Measurements from ENCODE around the gene FEM1B.

The FEM1B gene

DNA sequence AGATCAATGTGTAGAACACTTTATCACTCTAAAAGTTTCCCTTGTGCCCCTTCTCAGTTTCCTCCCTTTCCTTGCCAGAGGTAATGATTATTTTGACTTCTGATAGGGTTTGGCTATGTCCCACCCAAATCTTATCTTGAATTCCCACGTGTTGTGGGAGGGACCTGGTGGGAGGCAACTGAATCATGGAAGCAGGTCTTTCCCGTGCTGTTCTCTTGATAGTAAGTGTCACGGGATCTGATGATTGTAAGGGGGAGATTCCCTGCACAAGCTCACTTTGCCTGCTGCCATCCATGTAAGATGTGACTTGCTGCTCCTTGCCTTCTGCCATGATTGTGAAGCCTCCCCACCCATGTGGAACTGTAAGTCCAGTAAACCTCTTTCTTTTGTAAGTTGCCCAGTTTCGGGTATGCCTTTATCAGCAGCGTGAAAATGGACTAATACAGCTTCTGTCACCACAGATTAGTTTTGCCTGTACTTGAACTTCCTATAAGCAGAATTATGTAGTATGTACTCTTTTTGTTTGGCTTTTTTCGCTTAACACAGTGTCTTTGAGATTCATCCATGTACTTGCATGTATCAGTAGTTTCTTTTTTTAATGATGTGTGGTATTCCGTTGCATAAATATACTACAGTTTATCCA, 7.2 kb downstream of the FEM1B start:
- TF ChIP-seq, protein P1, sequence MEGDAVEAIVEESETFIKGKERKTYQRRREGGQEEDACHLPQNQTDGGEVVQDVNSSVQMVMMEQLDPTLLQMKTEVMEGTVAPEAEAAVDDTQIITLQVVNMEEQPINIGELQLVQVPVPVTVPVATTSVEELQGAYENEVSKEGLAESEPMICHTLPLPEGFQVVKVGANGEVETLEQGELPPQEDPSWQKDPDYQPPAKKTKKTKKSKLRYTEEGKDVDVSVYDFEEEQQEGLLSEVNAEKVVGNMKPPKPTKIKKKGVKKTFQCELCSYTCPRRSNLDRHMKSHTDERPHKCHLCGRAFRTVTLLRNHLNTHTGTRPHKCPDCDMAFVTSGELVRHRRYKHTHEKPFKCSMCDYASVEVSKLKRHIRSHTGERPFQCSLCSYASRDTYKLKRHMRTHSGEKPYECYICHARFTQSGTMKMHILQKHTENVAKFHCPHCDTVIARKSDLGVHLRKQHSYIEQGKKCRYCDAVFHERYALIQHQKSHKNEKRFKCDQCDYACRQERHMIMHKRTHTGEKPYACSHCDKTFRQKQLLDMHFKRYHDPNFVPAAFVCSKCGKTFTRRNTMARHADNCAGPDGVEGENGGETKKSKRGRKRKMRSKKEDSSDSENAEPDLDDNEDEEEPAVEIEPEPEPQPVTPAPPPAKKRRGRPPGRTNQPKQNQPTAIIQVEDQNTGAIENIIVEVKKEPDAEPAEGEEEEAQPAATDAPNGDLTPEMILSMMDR (IDR thresholded peaks at IDR 0.05): no peak
- Histone ChIP-seq H3K27ac (no peak overlapping the region), H3K4me3 (no peak overlapping the region)
- DNase-seq (ENCODE audit: low spot score): no peak

DNA sequence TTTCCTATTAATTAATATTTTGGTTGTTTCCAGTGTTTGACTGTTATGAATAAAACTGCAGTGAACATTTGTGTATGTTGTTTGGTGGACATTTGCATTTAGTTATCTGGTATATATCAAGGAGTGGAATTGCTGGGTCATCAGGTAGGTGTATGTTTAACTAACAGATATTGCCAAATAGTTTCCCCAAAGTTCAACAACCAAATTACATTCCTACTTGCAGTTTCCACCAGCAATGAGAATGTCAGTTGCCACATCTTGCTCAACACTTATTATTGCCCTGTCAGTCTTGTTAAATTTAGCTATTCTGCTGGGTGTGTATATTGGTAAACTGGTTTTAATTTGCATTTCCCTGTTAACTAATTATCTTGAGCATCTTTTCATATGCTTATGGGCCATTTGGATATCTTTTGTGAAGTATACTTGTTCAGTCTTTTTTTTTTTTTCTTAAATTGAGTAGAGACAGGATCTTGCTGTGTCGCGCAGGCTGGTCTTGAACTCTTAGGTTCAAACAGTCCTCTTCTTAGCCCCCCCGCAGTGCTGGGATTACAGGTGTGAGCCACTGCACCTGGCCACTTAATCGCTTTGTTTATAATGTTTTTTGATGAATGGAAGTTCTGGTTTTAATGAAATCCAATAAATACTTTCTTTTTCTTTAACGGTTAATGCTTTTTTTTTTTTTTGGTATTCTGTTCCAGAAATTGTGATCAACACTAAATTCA, 7.9 kb downstream of the FEM1B start:
- TF ChIP-seq, protein P1 (IDR thresholded peaks at IDR 0.05): no peak
- DNase-seq (ENCODE audit: low spot score): no peak
- Histone ChIP-seq H3K27ac (no peak overlapping the region), H3K4me3 (no peak overlapping the region)

DNA sequence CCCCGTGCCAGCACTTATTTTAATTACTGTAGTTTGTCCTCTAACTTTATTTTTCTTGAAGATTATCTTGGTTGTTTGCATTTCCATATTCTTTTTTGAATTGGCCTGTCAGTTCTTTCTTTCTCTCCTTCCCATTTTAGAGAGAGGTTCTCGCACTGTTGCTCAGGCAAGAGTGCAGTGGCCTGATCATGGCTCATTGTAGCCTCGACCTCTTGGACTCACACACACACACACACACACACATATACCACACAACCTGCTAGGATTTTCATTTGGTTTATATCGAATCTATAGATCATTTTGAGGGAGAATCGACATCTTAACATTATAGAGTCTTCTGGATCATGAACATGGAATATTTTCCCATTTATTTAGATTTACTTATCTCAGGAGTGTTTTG, 8.7 kb downstream of the FEM1B start:
- no peak overlapping the region for H3K4me3 ChIP-seq
- no peak overlapping the region for H3K27ac ChIP-seq
- no peak for DNase-seq (ENCODE audit: low spot score)
- TF ChIP-seq, protein P1 (IDR thresholded peaks at IDR 0.05): no peak

DNA sequence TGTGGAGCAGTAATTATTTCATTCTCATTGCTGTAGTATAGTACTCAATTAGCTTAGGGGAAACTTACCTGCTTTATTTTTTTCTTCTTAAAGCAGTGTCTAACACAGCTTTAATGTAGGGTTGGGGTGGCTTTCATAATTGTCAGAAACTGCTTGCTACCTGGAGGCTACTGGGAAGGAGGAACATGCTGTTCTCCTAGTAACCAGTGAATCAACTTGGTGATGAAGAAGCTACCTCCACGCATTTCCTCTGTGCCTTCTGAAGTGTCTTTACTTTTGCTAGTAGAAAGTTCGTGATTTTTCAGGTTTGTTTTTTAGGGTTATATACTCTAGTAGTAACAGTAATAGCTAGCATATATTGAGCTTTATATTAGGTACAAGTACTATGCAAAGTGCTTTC, 11.5 kb downstream of the FEM1B start:
- TF ChIP-seq, protein P1 (IDR thresholded peaks at IDR 0.05): no peak
- H3K27ac ChIP-seq: no peak overlapping the region

DNA sequence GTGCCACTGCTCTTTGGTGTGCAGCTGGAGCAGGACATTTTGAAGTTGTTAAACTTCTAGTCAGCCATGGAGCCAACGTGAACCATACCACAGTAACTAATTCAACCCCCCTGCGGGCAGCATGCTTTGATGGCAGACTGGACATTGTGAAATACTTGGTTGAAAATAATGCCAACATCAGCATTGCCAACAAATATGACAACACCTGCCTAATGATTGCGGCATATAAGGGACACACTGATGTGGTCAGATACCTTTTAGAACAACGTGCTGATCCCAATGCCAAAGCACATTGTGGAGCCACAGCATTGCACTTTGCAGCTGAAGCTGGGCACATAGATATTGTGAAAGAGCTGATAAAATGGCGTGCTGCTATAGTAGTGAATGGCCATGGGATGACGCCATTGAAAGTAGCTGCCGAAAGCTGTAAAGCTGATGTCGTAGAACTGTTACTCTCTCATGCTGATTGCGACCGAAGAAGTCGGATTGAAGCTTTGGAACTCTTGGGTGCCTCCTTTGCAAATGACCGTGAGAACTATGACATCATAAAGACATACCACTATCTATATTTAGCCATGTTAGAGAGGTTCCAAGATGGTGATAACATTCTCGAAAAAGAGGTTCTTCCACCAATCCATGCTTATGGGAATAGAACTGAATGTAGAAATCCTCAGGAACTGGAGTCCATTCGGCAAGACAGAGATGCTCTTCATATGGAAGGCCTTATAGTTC, 12.2 kb downstream of the FEM1B start:
- H3K4me3 ChIP-seq: no peak overlapping the region
- no peak overlapping the region for H3K27ac ChIP-seq
- TF ChIP-seq, protein P1 (IDR thresholded peaks at IDR 0.05): no peak
- DNase-seq (ENCODE audit: low spot score): no peak

More for the DNA sequence above, 11.5 kb downstream of the FEM1B start:
- no peak overlapping the region for H3K4me3 ChIP-seq
- DNase-seq (ENCODE audit: low spot score): no peak

DNA sequence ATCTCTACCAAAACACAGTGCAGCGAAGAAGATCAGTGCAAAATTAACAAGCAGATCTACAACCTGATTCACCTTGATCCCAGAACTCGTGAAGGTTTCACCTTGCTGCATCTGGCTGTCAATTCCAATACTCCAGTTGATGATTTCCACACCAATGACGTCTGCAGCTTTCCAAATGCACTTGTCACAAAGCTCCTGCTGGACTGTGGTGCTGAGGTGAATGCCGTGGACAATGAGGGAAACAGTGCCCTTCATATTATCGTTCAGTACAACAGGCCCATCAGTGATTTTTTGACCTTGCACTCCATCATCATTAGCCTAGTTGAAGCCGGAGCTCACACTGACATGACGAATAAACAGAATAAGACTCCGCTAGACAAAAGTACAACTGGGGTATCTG, 13.2 kb downstream of the FEM1B start:
- TF ChIP-seq, protein P1 (IDR thresholded peaks at IDR 0.05): no peak
- Histone ChIP-seq H3K4me3 (no peak overlapping the region), H3K27ac (no peak overlapping the region)
- DNase-seq (ENCODE audit: low spot score): no peak
